Endothelial cell of umbilical vein (primary cell): ENCODE measurements around the gene AGR2.

Source experiments
- CTCF ChIP-seq, 2 donors: IDR thresholded peaks; 1 replicate in 1 of 2; 2 replicates in 1 of 2; pipeline ENCODE4 v1.5.1; 2011; ENCODE audit warnings: low read length in 2 of 2, mild to moderate bottlenecking in 2 of 2, moderate library complexity in 2 of 2, control low read depth in 1 of 2, inconsistent platforms in 1 of 2, low read depth in 1 of 2; ENCODE audit not compliant: insufficient read depth in 1 of 2; ENCODE audit errors: extremely low read depth in 1 of 2
- MAX ChIP-seq: IDR thresholded peaks from 2 replicates; pipeline ENCODE4 v1.6.1; 2011; ENCODE audit not compliant: insufficient read depth, insufficient read length

- TF ChIP-seq CTCF (IDR thresholded peaks at IDR 0.05; ENCODE audit: extremely low read depth in 1 of 2, insufficient read depth in 1 of 2, low read depth in 1 of 2, low read length in 2 of 2): no peak
- TF ChIP-seq MAX: no peak
These were observed 10.2 kb upstream of the AGR2 start for GRCh38 chr7:16815001-16815400.
